Right lobe of liver (tissue), 6 donors: Measurements from ENCODE around the gene EIF4E1B. TPM values are rescaled to one million over a fixed set of nuclear protein-coding genes. Genes with fewer than 3 reads are reported as not detected.

Experiments
- ATAC-seq, 4 donors: fragments of 200-7000 bp; cut with Tn5 transposase; one replicate each; pipeline ENCODE4 v1.9.1; 2020; ENCODE audit warnings: mild to moderate bottlenecking in 4 of 4, moderate library complexity in 4 of 4
- DNase-seq, 3 donors: peaks; one replicate each; pipeline ENCODE4 v3.0.0-alpha.2; 2020
- H3K27ac ChIP-seq, 3 donors: fragments of 200-600 bp; one replicate each; pipeline ENCODE4 v1.8.0; 2022
- H3K27me3 ChIP-seq, 2 donors: fragments of 200-600 bp; one replicate each; pipeline ENCODE4 v1.8.0; 2022
- H3K36me3 ChIP-seq, 4 donors: fragments of 200-600 bp; sonication (generic) in 1 of 4; one replicate each; pipeline versions ENCODE4 v1.5.1 to v1.8.0; 2017 to 2022; ENCODE audit warnings: control low read depth in 1 of 4
- H3K4me1 ChIP-seq, 4 donors: fragments of 200-600 bp; sonication (generic) in 1 of 4; one replicate each; pipeline versions ENCODE4 v1.5.1 to v1.8.0; 2017 to 2022; ENCODE audit warnings: control low read depth in 1 of 4
- H3K4me3 ChIP-seq, 3 donors: fragments of 200-600 bp; one replicate each; pipeline ENCODE4 v1.8.0; 2022
- H3K9me3 ChIP-seq, 4 donors: fragments of 200-600 bp; sonication (generic) in 1 of 4; one replicate each; pipeline versions ENCODE4 v1.5.1 to v1.8.0; 2017 to 2022; ENCODE audit warnings: control low read depth in 1 of 4
- CTCF ChIP-seq, 4 donors: fragments of 200-600 bp in 3 of 4; fragments of 450-650 bp in 1 of 4; IDR thresholded peaks; one replicate each; pipeline versions ENCODE4 v1.5.1 to v1.8.0; 2016 to 2022; ENCODE audit warnings: antibody characterized with exemption in 4 of 4, mild to moderate bottlenecking in 2 of 4
- POLR2A ChIP-seq: fragments of 450-650 bp; IDR thresholded peaks from one replicate; pipeline ENCODE4 v1.6.1; 2017; ENCODE audit warnings: antibody characterized with exemption, mild to moderate bottlenecking
- WGBS: methylation state at CpG from one replicate; pipeline ENCODE4 v1.1.6; 2018; ENCODE audit warnings: low coverage, low lambda C conversion rate; ENCODE audit not compliant: insufficient coverage; ENCODE audit errors: missing lambda C conversion rate; 5-methylcytosine and 5-hydroxymethylcytosine counted together
- intact Hi-C, 2 donors: fragments of 100-400 bp; cut with DNase I; formaldehyde crosslinking; loops; one replicate each; pipeline versions ENCODE4 v1.11.2 to v1.14.1; 2022
- total RNA-seq, 6 experiments: library from RNA; depleted of rRNA in 2 of 6; stranded (reverse); fragments of >200 nt in 2 of 6; fragmentation: NEBNext Ultra II Directional in 3 of 6; extraction: Animal tissue kit (Norgen Biotek cat#: 25700) in 3 of 6; gene quantifications; one replicate each; pipeline versions ENCODE4 v1.1.0 to v1.2.4, GENCODE V29; 2016 to 2023
- donor health status: DM: no; HTN: yes; CAD: no.
- donor health status: DM: no; HTN: no; CAD: no.
- donor health status: DM: no; HTN: no; CAD: no.
- donor health status: DM: no; HTN: yes; CAD: no.
- donor health status: DM: no; HTN: yes; CAD: no.

EIF4E1B gene
- total RNA-seq, 6 experiments from 2014 or later: not detected

- Histone ChIP-seq H3K4me3 (no peak overlapping the region), H3K27me3 (peaks cover 5 to 11% of the 10 kb centered on the region in 2 donors), H3K4me1 (peaks cover 0 to 4% (median 0%) of the 10 kb centered on the region in 4 donors), H3K9me3 (no peaks in the 10 kb centered on the region), H3K36me3 (no peaks in the 10 kb centered on the region), H3K27ac (no peak overlapping the region)
- intact Hi-C loops: no loop called here
- TF ChIP-seq CTCF (IDR thresholded peaks at IDR 0.05) (no peak), POLR2A (no peak)
- DNase-seq: no peak
- ATAC-seq: no peak
- 27% methylated on average over 2 of the region's 9 CpGs for WGBS
Measured at GRCh38 chr5:176624938-176625337, 5.5 kb upstream of the EIF4E1B start.

- DNase-seq (no peak), ATAC-seq (no peak)
- intact Hi-C loops: no loop called here
- Histone ChIP-seq H3K4me3 (no peak overlapping the region), H3K27ac (no peak overlapping the region), H3K27me3 (peaks cover 5 to 6% of the 10 kb centered on the region in 2 donors), H3K36me3 (no peaks in the 10 kb centered on the region), H3K9me3 (no peaks in the 10 kb centered on the region), H3K4me1 (peaks cover 0 to 10% (median 0%) of the 10 kb centered on the region in 4 donors)
- no peak for TF ChIP-seq POLR2A
- TF ChIP-seq CTCF (IDR thresholded peaks at IDR 0.05): no peak
- 52% methylated on average over 2 of the region's 2 CpGs for WGBS
Measured at GRCh38 chr5:176625512-176625911, 5.0 kb upstream of the EIF4E1B start.

GRCh38 chr5:176625966-176626875 is 4.3 kb upstream of the EIF4E1B start:
- no peak for ATAC-seq
- intact Hi-C loops: no loop called here
- no peaks in the 10 kb centered on the region for H3K9me3 ChIP-seq
- no peak overlapping the region for H3K27ac ChIP-seq
- TF ChIP-seq POLR2A (no peak), CTCF (IDR thresholded peaks at IDR 0.05) (no peak)
- peaks cover 0 to 11% (median 0%) of the 10 kb centered on the region in 4 donors for H3K4me1 ChIP-seq
- H3K4me3 ChIP-seq: no peak overlapping the region
- H3K27me3 ChIP-seq: peaks cover 4 to 5% of the 10 kb centered on the region in 2 donors
- WGBS: 41% methylated on average over 18 of the region's 25 CpGs
- H3K36me3 ChIP-seq: no peaks in the 10 kb centered on the region
- no peak for DNase-seq

GRCh38 chr5:176626876-176627236 is 3.6 kb upstream of the EIF4E1B start:
- no peak overlapping the region for H3K27ac ChIP-seq
- peaks cover 4 to 5% of the 10 kb centered on the region in 2 donors for H3K27me3 ChIP-seq
- no peak overlapping the region for H3K4me3 ChIP-seq
- intact Hi-C loops: no loop called here
- peaks cover 0 to 11% (median 0%) of the 10 kb centered on the region in 4 donors for H3K4me1 ChIP-seq
- DNase-seq (no peak), ATAC-seq (no peak)
- no peaks in the 10 kb centered on the region for H3K9me3 ChIP-seq
- no peak for TF ChIP-seq CTCF (IDR thresholded peaks at IDR 0.05)
- TF ChIP-seq POLR2A: no peak
- 50% methylated on average over 5 of the region's 7 CpGs for WGBS
- H3K36me3 ChIP-seq: no peaks in the 10 kb centered on the region
